Superior temporal gyrus (tissue), 1 donor: ENCODE data around the gene S100PBP.

Experiments
- DNase-seq: peaks from one replicate; pipeline ENCODE4 v3.0.0-alpha.2; 2016; ENCODE audit errors: extremely low spot score

The S100PBP gene

DNA sequence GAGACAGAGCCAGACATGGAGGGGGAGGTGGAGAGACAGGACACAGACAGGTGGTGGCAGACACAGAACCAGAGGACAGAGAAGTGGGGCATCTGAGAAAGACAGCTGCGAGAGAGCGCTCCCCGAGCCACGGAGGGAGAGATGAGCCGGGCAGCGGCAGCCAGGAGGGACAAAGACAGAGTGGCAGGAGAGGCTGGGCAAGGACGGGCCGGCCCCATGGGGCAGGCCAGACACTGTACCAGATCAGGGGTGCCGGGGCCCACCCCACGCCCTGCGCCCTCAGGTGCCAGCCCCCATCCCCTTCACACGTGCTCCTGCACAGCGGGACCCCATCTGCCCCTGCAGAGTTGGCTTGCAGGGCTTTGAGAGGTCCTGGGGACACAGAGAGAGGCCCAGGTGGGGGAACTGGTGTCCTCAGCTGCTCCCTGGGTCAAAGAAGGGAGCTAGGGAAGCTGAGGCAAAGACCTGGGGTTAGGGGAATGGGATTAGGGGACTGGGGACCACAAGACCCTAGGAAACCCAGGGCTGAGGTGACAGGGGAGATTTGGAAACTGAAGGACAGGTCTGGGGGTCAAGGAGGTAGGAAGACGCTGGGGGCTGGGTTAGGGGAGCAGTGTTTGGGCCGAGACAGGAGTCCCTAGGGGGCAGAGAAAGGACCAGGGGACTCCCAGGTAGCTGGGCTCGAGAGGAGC, 52.6 kb downstream of the S100PBP start:
- DNase-seq = no peak

DNA sequence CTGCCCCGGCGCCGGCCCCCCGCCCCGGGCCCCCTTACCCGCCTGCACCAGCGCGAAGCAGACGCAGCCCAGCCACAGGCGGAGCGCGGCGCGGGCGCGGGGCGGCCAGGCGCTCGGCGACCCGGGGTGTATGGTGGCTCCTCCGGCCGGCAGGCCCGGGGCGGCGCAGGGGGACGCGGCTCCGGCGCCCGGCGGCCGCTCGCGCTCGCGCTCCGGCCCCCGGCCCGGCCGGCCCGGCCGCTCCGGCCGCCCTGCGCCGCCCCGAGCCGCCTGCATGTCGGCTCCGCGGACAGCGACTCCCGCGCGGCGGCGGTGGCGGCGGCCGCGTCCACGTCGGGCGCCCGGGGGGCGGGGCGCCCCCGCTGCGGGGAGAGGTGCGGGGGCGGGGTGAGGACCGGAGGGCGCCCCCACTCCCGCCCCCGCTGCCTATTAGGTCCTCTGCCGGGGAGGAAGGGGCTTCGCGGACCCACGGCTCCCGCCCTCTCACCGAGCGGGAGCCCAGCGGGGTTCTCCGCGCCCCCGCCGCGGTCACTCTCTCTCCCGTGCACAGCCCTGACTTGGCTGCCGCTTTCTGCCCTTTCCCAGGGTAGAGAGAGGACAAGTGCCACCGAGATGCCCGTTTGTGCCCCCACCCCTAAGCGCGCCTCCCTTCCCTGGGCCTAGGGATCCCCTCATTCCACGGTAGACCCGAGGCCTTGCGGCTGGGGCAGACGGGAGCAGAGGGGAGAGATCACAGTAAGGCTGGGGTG, 53.3 kb downstream of the S100PBP start, which contains the start of gene FNDC5:
Gene FNDC5 (minus strand): TSS at position 298 of the 749 bp plus-strand sequence.
- DNase-seq = no peak

- DNase-seq = no peak
Measured at GRCh38 chr1:32871364-32872191, 54.1 kb downstream of the S100PBP start.

DNA sequence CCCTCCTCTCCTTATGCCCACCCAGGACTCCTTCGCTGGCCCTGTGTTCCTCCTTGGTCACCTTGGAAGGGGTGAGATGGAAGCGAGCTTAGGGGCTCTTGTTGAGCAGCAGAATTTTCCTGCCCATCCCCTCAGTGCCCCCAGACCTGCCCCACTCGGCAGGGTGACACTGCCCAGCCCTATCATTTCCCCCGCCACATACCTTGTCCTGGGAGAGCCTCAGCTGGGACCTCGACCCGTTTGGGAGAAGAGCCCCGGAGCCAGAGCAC, 54.7 kb downstream of the S100PBP start:
- DNase-seq = no peak

DNA sequence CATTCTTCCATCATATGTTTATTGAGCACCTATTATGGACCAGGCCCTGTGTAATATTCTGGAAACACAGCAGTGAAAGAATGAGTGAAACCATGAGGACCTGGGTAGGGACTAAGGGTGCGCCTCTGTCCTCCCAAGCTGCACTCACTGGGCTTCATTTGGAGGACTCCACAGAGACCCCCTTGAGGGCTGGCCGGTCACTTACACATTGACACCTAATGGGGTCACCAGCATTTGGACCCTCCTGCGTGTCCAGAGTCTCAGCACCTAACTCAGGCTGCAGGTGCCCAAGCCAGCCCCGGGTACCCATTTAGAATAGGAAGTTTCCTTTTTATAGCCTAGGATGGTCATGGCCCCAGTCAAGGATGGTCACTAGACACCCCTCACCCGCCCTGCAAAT, 56.0 kb downstream of the S100PBP start:
- no peak for DNase-seq

DNA sequence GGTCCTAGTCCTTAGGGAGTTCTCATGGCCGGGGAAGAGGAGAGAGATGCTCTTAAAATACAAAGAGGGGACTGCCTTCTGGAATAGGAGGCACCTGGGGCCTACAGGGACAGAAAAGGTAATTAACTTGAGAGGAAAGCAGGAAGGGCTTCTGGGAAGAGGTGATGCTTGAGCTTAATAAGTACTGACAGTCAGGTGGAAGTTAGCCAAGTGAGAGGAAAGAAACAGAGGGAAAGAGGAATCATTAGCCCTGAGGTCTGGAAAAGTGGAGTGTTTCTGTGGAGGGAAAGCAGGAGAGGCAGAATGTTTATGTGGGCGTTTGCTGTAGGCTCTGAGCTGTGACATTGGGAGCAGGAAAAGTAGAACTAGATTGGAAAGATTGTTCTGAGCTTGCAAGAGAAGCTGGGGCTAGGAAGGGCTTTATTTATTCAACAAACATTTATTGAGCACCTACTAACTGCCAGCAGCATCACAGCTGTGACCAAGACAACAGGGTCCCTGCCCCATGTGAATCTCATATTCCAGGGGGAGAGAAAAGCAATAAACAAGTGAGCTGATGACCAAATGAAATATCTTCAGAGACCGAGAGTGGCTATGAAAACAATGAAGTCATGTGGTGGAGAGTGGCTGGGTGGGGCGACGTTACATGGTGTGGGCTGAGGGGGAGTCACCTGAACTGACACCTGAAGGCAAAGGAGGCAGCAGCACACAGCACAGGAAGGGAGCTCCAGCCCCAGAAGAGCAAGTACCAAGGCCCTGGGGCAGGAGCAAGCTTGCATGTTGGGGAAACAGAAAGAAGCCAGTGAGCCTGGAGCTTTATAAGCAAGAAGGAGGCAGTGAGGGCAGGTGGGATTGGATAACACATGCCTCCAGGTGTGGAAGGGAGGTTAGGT, 57.7 kb downstream of the S100PBP start:
- no peak for DNase-seq

- no peak for DNase-seq
Measured at GRCh38 chr1:32876341-32877210, 59.1 kb downstream of the S100PBP start.

GRCh38 chr1:32877211-32878110, 60.0 kb downstream of the S100PBP start:
- DNase-seq = no peak

DNA sequence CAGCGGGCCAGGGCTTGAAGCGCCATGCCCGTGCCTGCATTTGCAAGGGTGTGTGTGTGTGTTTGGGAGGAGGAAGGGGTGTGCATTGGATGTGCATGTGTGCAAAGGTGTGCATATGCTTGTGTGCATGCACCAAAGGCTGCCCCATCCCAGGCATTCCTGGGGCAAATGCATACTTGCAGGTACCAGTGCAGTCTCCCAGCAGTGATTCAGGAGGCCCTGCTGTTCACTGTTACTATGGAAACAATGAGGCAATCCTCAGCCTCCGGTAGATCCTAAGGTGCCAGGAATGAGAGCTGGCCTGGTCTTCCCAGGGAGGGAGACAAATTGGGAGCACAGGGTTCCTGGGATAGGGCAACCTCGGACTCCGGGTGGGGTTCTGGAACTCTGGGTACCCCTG, 60.7 kb downstream of the S100PBP start:
- no peak for DNase-seq

DNA sequence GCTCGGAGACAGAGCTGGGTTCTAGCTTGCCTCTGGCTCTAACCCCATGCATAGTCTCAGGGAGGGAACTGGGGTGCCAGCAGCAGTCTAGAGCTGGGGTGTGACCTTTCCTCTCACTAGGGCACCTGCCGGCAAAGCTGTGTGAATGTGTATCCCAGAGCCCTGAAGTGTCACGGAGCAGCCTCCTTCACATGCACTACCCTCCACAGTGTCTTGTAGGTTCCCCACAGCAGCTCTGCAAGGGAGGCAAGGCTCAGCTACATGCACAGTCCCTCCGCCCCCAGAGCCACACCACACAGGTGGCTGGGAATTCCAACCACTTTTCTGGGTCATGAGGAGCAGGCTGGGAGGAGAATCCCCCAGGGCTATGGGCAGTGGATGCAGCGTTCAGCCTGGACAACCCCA, 61.2 kb downstream of the S100PBP start:
- no peak for DNase-seq

- no peak for DNase-seq
Measured at GRCh38 chr1:32881291-32881690, 63.8 kb downstream of the S100PBP start.

GRCh38 chr1:32881871-32882850, 64.7 kb downstream of the S100PBP start:
- no peak for DNase-seq

GRCh38 chr1:32883338-32884031, 66.0 kb downstream of the S100PBP start:
- no peak for DNase-seq

- DNase-seq = no peak
Measured at GRCh38 chr1:32884032-32884372, 66.5 kb downstream of the S100PBP start.

DNA sequence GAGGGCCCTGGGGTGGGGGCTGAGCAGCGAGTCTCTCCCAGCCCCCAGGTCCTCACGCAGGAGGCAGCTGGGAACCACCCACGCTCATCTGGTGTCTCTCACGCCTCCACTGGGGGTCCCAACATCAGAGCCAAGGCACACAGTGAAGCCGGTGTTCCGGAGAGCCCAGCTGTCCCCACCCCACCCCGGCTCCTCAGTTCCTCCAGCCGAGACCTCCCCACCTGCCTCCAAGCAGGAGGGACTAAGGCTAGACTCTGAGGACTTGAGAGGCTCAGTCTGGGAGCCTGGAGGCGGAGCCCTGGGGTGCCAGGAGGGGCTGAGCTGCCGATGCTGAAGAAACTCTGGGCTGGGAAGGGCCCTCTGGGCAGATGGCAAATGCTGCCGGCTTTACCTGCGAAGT, 67.3 kb downstream of the S100PBP start:
- DNase-seq = no peak

DNA sequence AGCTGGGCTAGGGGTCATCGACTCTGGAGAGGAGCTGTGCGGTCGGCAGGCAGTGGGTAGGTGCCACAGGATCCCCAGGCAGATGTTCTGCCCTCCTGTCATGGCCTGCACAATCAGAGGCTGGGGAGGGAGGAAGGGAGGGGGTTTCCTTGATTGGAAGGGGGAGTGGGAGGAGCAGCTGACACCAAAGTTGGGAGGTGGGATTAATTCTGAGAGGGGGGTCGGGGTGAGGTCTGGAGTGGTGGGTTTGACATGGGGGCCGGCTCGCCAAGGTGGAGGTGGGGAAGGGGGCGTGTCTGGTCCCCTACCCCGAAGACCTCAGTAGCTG, 68.2 kb downstream of the S100PBP start:
- DNase-seq = no peak

DNA sequence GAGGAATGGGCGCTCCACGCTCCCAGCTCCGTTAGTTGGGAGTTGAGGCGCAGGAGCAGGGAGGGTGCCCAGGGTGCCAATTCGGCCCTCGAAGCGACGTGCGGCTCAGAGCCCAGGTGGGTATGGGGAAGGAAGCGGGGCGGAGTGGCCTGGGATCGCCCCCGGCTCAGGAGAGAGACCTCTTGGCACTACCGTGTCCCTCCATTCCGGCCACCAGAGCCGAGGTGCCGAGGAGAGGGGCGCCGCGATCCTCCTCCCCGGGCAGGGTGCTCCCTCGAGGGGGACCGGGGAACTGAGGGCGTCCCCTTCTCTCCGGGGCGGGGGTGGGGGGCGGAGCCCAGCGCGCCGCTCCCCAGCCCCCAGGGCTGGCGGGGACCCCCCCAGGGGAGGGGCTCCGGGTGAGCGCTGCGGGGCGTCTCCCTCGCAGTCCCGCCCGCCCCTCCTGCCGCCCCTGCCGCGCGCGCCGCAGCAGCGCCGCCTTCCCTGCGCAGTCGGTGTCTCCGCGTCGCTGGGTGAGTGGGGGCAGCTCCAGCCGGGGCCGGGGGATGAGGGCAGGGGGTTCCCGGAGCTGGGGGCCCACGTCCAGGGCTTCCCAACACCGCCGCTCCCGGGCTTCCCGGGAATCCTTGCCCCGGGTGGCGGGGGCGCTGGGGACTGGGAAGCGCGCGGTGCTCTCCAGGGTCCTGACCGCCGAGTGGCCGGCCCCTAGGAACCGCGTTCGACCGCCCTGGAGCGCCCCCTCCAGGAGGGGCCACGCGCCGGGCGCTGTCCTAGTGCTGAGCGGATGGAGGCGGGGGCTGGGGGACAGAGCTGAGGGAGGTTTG, 68.8 kb downstream of the S100PBP start, which contains the start of gene HPCA:
Gene HPCA (plus strand): TSS at position 488 of the 824 bp plus-strand sequence. CDS start 2,408 bp downstream, outside the sequence.
- DNase-seq = no peak
